HG03097 (cell line): ENCODE data around the gene ATG4C.
"Not testable (repeated sequence)": the region's sequence is repeated elsewhere in the genome, so short reads cannot be mapped to it uniquely, and the experiment has no call there.

Experiments used
- ATAC-seq: cut with Tn5 transposase; IDR thresholded peaks from one replicate; pipeline ENCODE4 v1.9.1; 2021; ENCODE audit not compliant: unreplicated experiment, low FRiP score

The ATG4C gene

GRCh38 chr1:62774006-62774405 lies 9.9 kb upstream of the ATG4C start:
- no peak for ATAC-seq

- ATAC-seq, result no peak
Measured at GRCh38 chr1:62774971-62775595, 8.8 kb upstream of the ATG4C start.

GRCh38 chr1:62778208-62778607 lies 5.7 kb upstream of the ATG4C start:
- no peak for ATAC-seq

DNA sequence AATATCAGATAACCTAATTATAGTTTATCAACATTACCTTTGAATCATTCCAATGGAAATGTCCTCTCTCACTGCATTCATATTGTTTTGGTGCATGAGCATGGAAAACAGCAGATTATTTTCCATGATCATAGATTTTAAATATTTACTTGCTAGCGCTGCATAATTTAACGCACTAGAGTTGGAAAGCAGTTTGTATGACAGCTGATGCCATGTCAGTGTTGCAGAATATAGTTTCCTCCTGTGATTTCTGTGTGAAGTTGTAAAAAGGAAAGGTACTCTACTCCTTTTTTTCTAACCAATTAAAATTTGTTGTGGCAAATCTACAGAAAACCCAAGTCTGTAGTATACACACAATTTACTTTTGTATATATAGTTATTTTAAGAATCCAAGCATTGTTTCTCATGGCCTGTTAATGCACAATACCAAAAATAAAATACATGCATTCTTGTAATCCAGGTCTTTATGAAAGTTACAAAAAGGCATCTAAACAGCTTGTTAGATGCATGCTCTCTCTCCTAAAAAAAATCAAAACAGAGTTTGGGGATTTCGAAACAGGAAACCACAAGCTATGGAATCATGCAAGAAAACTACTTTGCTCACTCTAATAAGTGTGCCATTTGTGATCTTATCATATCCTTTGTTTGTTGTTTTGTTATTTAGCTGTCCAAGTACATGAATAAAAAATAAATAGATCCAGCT lies 1.9 kb upstream of the ATG4C start:
- no peak for ATAC-seq

DNA sequence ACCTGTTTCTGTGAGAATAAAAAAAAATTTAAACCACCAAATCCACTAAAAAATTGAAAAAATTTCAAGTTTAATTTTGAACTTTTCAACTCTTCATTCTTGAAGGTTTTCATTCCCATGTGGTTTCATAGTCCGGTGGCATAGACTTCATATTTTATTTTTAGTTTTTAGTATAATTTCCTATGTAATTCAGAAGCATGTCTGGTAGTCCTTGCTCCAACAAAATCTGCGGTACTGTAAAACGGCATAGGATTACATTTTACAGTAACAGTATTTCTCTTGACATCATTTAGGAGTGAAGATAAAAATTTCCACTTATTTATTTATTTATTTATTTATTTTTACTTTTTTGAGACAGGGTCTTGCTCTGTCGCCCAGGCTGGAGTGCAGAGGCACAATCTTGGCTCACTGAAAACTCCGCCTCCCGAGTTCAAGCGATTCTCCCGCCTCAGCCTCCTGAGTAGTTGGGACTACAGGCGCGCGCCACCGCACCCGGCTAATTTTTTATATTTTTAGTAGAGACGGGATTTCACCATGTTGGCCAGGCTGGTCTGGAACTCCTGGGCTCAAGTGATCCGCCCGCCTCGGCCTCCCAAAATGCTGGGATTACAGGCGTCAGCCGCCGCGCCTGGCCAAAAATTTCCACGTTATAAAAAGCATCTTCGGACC lies 1.3 kb upstream of the ATG4C start:
- not testable (repeated sequence) for ATAC-seq

DNA sequence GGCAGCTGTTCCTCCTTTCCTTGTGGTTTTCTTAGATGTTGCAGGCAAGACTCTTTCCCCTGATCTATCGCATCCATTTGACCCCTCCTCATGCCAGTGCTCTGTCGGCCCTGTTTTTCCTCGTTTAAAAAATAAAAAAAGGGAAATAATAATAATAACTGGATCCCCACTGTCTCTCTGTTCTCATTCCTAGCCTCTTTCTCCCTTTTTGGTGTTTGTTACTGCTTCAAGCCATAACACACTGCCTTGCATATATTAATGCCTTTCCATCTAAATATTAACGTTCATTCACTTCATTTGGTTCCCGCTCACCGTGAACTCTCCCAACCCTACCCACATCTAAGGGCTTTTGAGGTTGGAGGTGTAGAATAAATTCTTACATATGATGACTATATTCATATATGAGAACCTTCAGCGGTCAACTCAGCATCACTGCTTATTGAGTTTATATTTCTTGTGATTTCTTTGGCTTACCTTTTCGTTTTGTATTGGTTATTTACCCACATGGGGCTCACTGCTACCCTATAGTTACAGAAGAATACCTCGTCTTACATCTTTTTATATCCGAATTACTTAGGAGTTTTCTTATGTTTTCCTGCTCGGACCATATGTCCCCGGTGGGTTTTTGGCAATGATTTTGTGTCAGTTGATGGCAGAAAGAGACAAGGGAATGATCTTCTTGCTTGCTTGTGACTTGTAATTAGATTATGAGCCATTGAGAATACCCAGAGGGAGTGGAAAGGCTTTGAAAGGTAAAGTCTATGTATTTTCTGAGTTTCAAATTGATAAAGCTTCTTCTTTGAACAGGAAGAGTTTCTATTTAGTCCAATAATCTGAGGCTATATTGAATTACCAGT lies 805 bp downstream of the ATG4C start:
- peak; percentile 7 for ATAC-seq

DNA sequence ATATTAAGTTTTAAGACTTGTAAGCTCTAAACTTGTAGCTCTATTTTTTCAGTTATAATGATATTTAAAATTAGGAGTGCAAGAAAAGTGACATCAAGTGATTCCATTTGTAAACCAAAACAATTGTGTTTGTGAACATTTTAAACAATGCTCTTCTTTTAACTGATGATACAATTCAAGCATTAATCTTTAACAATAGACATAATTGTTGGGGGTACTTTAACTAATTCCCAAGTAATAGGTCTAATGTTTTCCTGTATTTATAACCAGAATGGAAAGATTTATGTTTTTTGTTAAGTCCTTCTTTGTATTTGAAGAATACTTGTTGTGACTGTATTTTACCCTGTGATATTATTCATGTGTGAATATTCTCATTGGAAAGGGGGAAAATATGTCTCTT lies 6.8 kb downstream of the ATG4C start:
- ATAC-seq, result no peak

DNA sequence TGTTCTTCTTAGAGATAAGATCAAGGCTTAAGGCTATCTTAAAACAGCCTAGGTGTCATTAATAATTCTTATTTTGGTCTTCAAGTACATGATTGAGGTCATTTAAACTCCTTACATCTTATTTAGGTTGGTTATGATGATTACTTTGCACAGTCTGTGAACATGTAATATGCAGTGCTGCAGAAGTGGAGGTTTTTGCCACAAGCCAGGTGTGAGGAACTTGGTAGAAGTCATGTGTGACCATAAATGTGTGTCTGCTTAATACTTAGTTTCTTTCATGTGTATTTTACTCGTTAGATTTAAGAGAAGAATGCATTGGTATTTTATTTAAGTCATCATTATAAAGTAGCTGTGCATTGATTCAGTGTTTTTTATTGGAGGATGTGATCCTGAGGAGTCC lies 10.1 kb downstream of the ATG4C start:
- no peak for ATAC-seq

GRCh38 chr1:62796221-62796620 lies 12.3 kb downstream of the ATG4C start:
- ATAC-seq, result no peak

DNA sequence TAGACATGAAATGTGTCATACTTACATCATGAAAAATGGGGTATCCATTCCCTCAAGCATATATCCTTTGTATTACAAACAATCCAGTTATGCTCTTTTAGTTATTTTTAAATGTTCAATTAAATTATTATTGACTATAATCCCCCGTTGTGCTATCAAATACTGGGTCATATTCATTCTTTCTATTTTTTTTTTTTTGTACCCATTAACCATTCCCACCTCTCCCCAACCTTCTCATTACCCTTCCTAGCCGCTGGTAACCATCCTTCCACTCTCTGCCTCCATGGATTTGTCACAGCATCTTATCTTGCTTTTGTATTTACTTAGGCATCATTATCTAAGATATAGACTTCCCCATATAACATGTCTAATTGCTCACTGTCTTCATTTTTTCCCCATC lies 15.8 kb downstream of the ATG4C start:
- no peak for ATAC-seq

DNA sequence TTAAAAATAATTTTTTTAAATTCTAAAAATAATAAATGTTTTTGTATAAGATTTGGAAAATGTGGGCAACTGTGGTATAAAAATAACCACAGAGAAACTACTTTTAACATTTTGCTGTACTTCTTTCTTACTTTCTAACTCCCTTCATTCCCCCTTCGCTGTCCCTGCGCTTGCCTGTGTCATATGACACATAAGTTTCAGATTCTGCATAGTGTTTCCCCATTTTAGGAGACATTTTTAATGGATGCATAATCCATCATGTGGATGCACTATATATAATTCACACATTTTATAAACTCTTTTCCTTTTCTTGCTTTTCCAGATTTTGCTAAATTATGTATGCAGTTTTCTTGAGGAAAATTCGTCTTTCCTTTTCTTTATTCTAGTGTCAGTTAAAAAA lies 16.3 kb downstream of the ATG4C start:
- ATAC-seq, result peak; percentile 24

DNA sequence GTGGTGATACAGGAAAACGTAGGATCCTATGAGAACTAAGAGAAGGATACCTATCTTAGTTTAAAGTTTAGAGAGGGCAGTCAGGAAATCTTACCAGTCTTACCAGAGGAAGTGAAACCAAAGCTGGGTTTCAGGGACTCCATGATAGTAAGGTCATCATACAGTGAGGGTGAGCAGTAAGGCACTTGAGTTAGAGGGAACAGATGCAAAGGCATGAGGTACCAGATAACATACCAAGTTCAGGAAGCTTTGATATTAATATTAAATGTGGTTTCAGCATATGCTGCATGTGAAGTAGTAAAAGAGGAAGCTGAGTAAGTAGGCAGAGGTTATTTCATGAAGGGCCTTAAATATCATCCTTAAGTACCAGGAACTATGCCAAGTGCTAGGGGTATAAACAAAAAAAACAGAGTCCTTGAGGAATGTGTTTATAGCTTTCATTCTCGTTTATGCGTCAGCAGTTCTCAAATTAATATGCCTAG lies 16.9 kb downstream of the ATG4C start:
- peak; percentile 98 for ATAC-seq

- no peak for ATAC-seq
Measured at GRCh38 chr1:62809788-62810187, 25.9 kb downstream of the ATG4C start.

GRCh38 chr1:62810420-62811274 lies 26.7 kb downstream of the ATG4C start:
- peak; percentile 76 for ATAC-seq

DNA sequence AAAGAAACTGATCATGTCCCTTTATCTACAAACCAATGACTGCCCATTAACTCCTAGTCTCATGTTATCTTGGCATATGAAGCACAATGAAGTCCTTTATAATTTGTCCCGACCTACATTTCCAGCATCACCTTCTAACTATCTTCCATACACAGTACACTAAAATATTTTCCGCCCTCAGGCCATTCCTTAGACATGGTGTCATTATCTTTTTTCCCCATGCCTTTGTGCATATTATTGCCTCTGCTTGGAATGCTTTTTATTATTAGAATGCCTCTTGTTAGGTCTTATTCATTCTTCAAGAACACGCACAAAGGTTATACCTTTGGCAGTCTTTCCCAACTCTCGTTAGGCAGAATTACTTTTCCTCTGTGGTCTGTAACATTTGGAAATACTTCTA lies 39.6 kb downstream of the ATG4C start:
- no peak for ATAC-seq

GRCh38 chr1:62826901-62827300 lies 43.0 kb downstream of the ATG4C start:
- no peak for ATAC-seq

DNA sequence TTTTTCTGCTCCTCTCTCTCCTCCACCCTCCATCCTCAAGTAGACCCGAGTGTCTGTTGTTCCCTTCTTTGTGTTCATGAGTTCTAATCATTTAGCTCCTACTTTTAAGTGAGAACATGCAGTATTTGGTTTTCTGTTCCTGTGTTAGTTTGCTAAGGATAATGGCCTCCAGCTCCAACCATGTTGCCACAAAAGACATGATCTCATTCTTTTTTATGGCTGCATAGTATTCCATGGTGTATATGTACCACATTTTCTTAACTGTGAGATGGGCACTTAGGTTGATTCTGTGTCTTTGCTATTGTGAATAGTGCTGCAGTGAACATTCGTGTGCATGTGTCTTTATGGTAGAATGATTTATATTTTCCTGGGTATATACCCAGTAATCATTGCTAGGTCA lies 43.9 kb downstream of the ATG4C start:
- ATAC-seq, result not testable (repeated sequence)

DNA sequence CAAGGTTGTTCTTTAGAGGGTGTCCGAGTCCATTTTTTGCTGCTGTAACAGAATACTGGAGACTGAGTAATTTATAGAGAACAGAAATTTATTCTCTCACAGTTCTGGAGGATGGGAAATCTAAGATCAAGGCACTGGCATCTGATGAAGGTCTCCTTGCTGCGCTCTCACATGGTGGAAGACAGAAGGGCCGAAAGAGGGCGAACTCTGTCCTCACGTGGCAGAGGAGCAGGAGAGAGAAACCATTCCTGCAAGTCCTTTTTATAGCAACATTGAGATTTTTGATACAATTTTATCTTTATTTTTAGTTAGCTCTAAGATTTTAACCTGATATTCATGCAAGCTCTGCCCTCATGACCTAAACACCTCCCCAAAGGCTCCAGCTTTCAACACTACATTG lies 48.3 kb downstream of the ATG4C start:
- ATAC-seq, result no peak

- ATAC-seq, result no peak
Measured at GRCh38 chr1:62833529-62833928, 49.6 kb downstream of the ATG4C start.

- no peak for ATAC-seq
Measured at GRCh38 chr1:62834400-62834961, 50.5 kb downstream of the ATG4C start.
